ENCODE measurements around the gene AHR.
A peak's percentile ranks its signal among the peaks of the same experiment; 100 is the strongest.

Gene AHR

GRCh38 chr7:17298102-17298839 is at the start of gene AHR:
Gene AHR, plus strand, starts transcription at chr7:17298652. Its CDS starts 613 bp downstream, at chr7:17299265.
- DNase-seq, result no peak

- DNase-seq, result no peak
Measured at GRCh38 chr7:17253885-17254284, 44.6 kb upstream of the AHR start.

GRCh38 chr7:17255926-17256325 is 42.5 kb upstream of the AHR start:
- DNase-seq, result no peak

GRCh38 chr7:17256375-17256774 is 42.1 kb upstream of the AHR start:
- no peak for DNase-seq

GRCh38 chr7:17266565-17266964 is 31.9 kb upstream of the AHR start:
- DNase-seq, result no peak

- DNase-seq, result no peak
Measured at GRCh38 chr7:17269341-17270221, 28.9 kb upstream of the AHR start.

- DNase-seq, result no peak
Measured at GRCh38 chr7:17274551-17275245, 23.8 kb upstream of the AHR start.

- no peak for DNase-seq
Measured at GRCh38 chr7:17275749-17276671, 22.4 kb upstream of the AHR start.

GRCh38 chr7:17279061-17279460 is 19.4 kb upstream of the AHR start:
- no peak for DNase-seq

GRCh38 chr7:17289074-17289645 is 9.3 kb upstream of the AHR start:
- no peak for DNase-seq

- no peak for DNase-seq
Measured at GRCh38 chr7:17292843-17293242, 5.6 kb upstream of the AHR start.

GRCh38 chr7:17293481-17293880 is 5.0 kb upstream of the AHR start:
- DNase-seq, result no peak

GRCh38 chr7:17297243-17297642 is 1.2 kb upstream of the AHR start:
- no peak for DNase-seq

GRCh38 chr7:17298840-17299482 is 509 bp downstream of the AHR start:
- DNase-seq, result peak; percentile 90

- peak; percentile 62 for DNase-seq
Measured at GRCh38 chr7:17299483-17299991, 1.1 kb downstream of the AHR start.

GRCh38 chr7:17300012-17300411 is 1.6 kb downstream of the AHR start:
- no peak for DNase-seq

GRCh38 chr7:17300437-17300836 is 2.0 kb downstream of the AHR start:
- no peak for DNase-seq

- no peak for DNase-seq
Measured at GRCh38 chr7:17301471-17302456, 3.3 kb downstream of the AHR start.

GRCh38 chr7:17302575-17303142 is 4.2 kb downstream of the AHR start:
- DNase-seq, result no peak

- DNase-seq, result no peak
Measured at GRCh38 chr7:17304926-17305325, 6.5 kb downstream of the AHR start.
